ENCODE results near the gene ZNF543.
A peak's percentile ranks its signal among the peaks of the same experiment; 100 is the strongest.

The ZNF543 gene

DNA sequence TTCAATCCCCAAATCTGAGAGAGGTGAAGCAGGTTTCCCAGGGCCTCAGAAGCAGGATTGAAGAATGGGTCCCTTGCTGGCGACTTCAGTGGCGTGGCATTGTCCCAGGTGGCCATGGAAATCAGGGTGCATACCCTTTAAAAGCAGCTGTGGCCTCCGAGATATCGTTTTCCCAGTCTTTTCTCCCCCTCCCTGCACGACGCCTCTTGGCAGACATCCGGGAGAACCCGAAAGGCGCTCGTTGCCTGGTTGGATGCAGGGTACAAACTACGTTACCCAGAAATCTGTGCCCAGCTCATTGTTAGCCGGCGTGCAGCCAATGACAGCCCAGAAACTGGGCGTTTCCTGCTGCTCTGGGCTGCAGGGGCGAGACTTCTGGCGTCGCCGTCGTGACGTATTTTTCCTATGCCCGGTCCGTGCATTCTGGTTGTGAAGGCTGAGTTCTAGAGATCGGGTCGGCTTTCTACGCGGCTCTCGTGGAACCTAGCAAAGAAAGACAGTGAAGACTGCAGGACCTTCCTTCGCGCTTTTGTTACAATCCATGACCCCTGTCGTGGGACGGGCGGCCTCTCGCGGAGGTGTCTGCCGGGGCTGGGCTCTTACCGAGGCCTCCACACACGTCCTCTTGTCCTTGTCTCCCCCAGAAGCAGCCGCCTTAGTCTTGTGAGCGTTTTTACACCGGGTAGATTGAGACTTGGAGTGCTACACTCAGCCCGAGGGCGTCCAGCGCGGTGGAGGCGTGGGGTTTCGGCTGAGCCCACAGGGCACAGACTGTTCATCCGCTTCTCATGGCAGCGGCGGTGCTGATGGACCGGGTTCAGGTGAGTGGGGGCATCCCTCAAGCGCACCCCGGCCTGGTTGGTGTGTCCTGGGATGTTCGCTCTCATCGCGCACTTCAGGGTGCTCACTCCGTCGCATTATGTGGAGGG is 30.9 kb downstream of the ZNF543 start, which contains the start of gene ZNF304:
Gene ZNF304 (plus strand): TSS at position 395 of the 929 bp plus-strand sequence. CDS start 394 bp downstream, at position 789.
- peak; percentile 9 for TF ChIP-seq FOXP2 (optimal IDR thresholded peaks at IDR 0.05; ENCODE audit: borderline replicate concordance, extremely low read depth, extremely low read length, insufficient read depth)
- peak; percentile 61; the same call in 1 of the 2 replicates for TF ChIP-seq SIN3A (IDR thresholded peaks at IDR 0.05; ENCODE audit: borderline replicate concordance, insufficient read depth, low read length)
- TF ChIP-seq REST (IDR thresholded peaks at IDR 0.05; ENCODE audit: insufficient read depth in 1 of 2, low read depth in 2 of 2, low read length in 2 of 2) = no peak
- TF ChIP-seq POLR2AphosphoS5 (IDR thresholded peaks at IDR 0.05; ENCODE audit: low read depth, low read length) = peak; percentile 58; the same call in 1 of the 2 replicates
- no peak for TF ChIP-seq TAF1 (IDR thresholded peaks at IDR 0.05; ENCODE audit: borderline replicate concordance, insufficient read depth, low read length)

- TF ChIP-seq POLR2AphosphoS5 (IDR thresholded peaks at IDR 0.05; ENCODE audit: low read depth, low read length) (no peak), SIN3A (IDR thresholded peaks at IDR 0.05; ENCODE audit: borderline replicate concordance, insufficient read depth, low read length) (no peak), TAF1 (IDR thresholded peaks at IDR 0.05; ENCODE audit: borderline replicate concordance, insufficient read depth, low read length) (no peak), FOXP2 (optimal IDR thresholded peaks at IDR 0.05; ENCODE audit: borderline replicate concordance, extremely low read depth, extremely low read length, insufficient read depth) (no peak), REST (IDR thresholded peaks at IDR 0.05; ENCODE audit: insufficient read depth in 1 of 2, low read depth in 2 of 2, low read length in 2 of 2) (no peak)
Observed at GRCh38 chr19:57351867-57352266, 31.6 kb downstream of the ZNF543 start.

- TF ChIP-seq POLR2AphosphoS5 (IDR thresholded peaks at IDR 0.05; ENCODE audit: low read depth, low read length) = no peak
- no peak for TF ChIP-seq REST (IDR thresholded peaks at IDR 0.05; ENCODE audit: insufficient read depth in 1 of 2, low read depth in 2 of 2, low read length in 2 of 2)
- TF ChIP-seq FOXP2 (optimal IDR thresholded peaks at IDR 0.05; ENCODE audit: borderline replicate concordance, extremely low read depth, extremely low read length, insufficient read depth) = no peak
- no peak for TF ChIP-seq SIN3A (IDR thresholded peaks at IDR 0.05; ENCODE audit: borderline replicate concordance, insufficient read depth, low read length)
- no peak for TF ChIP-seq TAF1 (IDR thresholded peaks at IDR 0.05; ENCODE audit: borderline replicate concordance, insufficient read depth, low read length)
Observed at GRCh38 chr19:57355916-57356315, 35.6 kb downstream of the ZNF543 start.

GRCh38 chr19:57357406-57357805 is 37.1 kb downstream of the ZNF543 start:
- TF ChIP-seq REST (IDR thresholded peaks at IDR 0.05; ENCODE audit: insufficient read depth in 1 of 2, low read depth in 2 of 2, low read length in 2 of 2) (no peak), TAF1 (IDR thresholded peaks at IDR 0.05; ENCODE audit: borderline replicate concordance, insufficient read depth, low read length) (no peak)
